GM19324 (cell line): ENCODE measurements around the gene FBXO47.
"Not testable (repeated sequence)": the region's sequence is repeated elsewhere in the genome, so short reads cannot be mapped to it uniquely, and the experiment has no call there.

Experiments used
- ATAC-seq: cut with Tn5 transposase; IDR thresholded peaks from one replicate; pipeline ENCODE4 v1.9.1; 2021; ENCODE audit warnings: mild to moderate bottlenecking, moderate library complexity; ENCODE audit not compliant: unreplicated experiment, low FRiP score

FBXO47 gene

GRCh38 chr17:38981636-38982035 is 14.4 kb upstream of the FBXO47 start:
- ATAC-seq, result no peak

DNA sequence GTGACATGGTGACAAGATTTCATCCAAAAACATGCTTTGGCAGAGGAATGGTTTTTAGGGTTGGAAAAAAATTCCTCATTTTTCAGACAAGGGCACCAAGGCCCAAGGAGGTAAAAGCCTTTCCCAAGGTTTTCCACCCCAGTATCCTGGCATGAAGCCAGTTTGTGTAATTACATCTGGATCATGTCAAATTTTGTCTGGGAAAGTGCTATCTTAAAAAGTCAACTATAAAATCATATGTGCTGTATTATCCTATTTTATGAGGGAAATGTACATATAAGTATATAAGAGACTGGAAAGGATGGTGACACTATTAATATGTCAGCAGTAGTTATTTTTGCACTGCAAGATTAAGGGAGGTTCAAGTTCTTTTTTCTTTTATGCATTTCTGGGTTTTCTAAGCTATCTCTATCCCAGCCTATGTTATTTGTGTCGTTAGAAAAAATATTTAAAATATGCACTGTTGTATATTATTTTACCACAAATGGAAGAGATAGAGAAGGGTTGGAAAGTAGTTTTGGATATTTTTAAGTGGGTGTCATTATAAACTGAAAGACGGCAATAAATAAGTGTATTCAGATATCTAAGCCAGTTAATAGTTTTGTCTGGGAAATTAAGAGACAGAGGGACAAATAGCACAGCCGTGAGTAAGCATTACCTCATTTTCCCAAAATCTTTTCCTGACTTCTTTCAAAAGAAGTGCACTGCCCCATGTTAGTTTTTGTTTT is 13.5 kb upstream of the FBXO47 start:
- ATAC-seq, result no peak

GRCh38 chr17:38978180-38978579 is 11.0 kb upstream of the FBXO47 start:
- no peak for ATAC-seq

DNA sequence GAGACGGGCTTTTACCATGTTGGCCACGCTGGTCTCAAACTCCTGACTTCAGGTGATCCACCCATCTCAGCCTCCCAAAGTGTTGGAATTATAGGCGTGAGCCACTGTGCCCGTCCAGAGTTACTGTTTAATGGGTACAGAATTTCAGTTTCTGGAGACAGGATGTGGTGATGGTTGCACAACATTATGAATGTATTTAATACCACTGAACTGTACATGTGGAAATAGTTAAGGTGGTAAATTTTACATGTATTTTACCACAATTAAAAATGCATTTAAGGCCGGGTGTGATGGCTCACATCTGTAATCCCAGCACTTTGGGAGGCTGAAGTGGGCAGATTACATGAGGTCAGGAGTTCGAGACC is 9.0 kb upstream of the FBXO47 start:
- not testable (repeated sequence) for ATAC-seq

GRCh38 chr17:38970804-38971203 is 3.6 kb upstream of the FBXO47 start:
- ATAC-seq, result no peak

- ATAC-seq, result no peak
Measured at GRCh38 chr17:38970128-38970527, 2.9 kb upstream of the FBXO47 start.

DNA sequence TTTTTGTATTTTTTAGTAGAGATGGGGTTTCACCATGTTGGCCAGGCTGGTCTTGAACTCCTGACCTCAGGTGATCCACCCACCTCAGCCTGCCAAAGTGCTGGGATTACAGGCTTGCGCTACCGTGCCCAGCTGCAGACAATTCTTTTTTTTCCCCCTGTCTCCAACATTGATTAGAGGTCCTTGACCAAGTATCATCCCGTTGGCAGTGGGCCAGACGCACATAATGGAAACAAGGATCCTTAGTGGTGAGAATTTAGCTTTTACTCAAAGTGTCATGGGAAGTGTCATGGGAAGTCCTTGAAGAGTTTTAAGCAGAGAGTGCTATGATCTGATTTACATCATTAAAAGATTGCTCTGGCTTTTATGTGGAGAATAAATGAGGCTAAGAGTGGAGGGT is 2.1 kb upstream of the FBXO47 start:
- no peak for ATAC-seq

DNA sequence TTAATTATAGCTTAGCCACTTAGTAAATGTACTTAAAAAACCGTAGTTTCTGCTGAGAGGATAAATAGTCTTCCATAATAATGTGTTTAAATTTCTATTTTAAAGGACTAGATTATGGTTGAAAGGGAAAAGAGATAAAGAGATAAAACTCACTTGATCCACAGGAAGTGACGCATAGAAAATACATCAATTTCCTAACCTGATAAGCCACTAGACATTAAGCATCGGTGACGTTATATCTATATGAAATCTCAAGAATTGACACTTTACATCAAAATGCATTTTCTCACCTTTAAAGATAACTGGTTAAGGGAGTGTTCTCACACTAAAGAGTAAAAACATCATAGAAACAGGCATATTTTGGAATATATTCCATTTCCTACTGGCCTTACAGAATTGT is 5.8 kb downstream of the FBXO47 start:
- no peak for ATAC-seq

- ATAC-seq, result no peak
Measured at GRCh38 chr17:38960402-38960801, 6.8 kb downstream of the FBXO47 start.

GRCh38 chr17:38959508-38959907 is 7.7 kb downstream of the FBXO47 start:
- ATAC-seq, result no peak

DNA sequence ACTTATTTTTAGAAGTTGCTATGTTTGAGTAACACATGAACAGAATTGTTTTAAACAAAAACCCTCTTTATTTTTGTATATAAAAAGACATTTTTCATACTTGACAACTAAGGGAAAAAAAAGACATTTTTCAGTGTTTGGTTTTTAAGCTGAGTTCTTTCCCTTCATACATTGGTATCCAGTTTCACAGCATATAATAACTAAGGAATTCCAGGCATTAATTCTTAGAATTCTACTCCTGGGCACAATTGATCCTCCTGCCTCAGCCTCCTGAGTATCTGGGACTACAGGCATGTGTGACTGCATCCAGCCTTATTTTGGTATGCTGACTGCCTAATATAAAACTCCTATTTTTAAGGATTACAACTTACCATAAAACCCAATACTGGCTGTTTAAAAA is 8.4 kb downstream of the FBXO47 start:
- no peak for ATAC-seq

DNA sequence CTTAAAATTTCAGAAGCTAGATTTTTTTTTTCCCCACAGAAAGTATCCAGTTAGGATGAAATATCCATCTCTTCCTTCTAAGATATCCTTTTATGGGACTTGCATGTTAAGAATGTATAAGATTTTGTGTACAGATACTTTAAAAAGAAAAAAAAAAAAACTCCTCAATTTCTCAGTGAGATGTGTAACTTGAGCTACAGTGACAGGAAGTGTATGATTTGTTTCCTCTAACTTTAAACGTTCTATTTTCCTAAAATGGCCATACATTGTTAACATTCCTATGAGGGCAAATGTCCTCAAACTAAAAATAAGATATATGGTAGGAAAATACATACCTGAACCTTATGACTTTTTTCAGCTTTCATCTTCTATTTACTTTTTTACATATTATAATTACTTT is 8.9 kb downstream of the FBXO47 start:
- no peak for ATAC-seq

DNA sequence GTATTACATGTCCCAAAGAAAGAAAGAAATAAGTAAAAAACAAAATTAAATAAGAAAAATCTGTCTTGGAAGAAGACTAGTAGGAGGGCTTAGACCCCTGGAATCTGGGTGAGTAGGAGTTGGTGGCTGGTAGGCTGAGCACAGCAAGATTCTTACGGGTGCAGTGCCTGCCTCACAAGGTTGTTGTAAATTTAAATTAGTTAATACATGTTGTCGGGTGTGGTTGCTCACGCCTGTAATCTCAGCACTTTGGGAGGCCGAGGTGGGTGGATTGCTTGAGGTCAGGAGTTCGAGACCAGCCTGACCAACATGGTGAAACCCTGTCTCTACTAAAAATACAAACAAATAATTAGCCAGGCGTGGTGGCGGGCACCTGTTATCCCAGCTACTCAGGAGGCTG is 13.4 kb downstream of the FBXO47 start:
- not testable (repeated sequence) for ATAC-seq

- ATAC-seq, result no peak
Measured at GRCh38 chr17:38947189-38947588, 20.0 kb downstream of the FBXO47 start.

DNA sequence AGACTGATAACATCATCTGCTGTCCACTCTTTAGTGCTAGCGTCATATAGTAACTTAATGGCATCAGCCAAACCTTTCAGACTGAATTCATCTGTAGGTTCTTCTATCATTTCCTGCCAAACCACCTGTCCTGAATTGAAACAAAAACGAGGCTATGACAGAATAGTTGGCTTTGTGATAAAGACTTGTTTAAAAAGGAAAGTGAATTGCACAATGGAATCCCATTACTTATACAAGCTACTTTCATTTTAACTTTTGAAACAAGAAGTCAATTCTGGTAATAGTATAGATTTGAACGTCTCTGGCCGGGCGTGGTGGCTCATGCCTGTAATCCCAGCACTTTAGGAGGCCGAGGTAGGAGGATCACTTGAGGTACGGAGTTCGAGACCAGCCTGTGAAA is 23.6 kb downstream of the FBXO47 start:
- no peak for ATAC-seq

GRCh38 chr17:38942696-38943334 is 24.4 kb downstream of the FBXO47 start:
- no peak for ATAC-seq

DNA sequence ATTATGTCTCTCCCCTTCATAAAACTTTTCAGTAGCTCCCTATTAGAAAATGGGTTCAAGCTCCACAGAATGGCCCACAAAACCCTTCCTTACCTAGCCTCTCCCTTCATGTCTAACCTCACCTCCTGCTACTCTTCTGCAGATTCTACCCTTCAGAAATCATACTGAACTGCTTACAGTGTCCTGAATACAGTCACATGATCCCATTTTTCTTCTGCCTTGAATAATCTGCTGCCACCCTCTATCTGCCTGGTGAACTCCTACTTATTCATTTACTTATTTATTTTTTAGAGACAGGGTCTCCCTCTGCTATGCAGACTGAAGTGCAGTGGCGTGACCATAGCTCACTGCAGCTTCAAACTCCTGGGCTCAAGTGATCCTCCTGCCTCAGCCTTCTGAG is 26.8 kb downstream of the FBXO47 start:
- ATAC-seq, result no peak

DNA sequence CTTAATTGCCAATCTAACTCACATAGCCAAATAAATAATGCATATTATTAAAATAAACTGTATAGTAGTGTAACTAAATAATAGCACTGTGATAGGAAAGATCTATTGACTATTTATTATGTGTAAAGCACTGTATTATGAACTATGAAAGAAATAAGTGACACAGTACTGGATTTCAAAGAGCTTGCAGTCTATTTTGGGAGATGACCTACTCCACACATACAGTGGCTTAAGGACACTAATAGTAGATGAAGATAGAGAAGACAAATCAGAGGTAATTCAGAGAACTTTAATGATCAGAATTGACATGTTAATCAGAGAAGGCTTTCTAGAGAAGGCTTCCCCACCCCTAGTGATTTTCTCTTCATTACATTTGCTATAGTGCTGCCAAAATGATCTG is 27.2 kb downstream of the FBXO47 start:
- ATAC-seq, result no peak

- not testable (repeated sequence) for ATAC-seq
Measured at GRCh38 chr17:38933962-38934361, 33.2 kb downstream of the FBXO47 start.

DNA sequence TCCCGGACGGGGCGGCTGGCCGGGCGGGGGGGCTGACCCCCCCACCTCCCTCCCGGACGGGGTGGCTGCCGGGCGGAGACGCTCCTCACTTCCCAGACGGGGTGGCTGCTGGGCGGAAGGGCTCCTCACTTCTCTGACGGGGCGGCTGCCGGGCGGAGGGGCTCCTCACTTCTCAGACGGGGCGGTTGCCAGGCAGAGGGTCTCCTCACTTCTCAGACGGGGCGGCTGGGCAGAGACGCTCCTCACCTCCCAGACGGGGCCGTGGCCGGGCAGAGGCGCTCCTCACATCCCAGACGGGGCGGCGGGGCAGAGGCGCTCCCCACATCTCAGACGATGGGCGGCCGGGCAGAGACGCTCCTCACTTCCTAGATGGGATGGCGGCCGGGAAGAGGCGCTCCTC is 36.4 kb downstream of the FBXO47 start:
- ATAC-seq, result not testable (repeated sequence)

DNA sequence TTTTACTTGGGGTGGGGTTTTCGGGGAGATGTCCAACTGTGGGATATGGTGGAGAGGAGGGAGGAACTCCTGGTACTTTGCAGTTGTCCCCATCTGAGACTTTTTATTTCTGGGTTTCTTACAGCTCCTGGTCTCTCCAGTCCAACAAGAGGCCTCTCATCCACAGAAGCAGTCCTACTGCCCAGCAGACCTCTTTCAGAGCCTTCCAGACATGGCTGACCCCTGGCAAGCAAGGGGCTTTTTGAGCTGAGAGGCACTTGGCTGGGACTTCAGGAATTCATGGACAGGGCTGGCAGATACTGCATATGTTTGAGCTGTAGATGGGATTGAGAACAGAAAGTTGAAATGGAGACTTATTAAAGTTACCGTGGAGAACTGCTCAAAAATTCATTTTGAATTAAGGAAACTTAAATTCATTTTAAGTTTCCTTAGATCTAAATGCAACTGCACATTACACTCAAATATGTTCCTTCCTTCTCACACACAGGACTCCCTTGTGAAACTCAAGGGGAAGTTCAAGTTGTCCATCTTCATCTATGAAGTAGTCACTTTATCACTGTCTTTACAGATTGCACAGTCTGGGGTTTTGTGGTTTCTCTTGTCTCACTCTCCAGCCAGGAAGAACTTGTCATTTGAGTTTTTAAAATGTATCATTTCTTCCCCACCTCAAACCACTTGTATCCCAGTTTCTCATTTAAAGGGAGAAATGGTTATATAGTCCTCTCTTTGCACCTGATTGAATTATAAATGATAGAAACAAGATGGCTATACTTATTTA is 40.7 kb downstream of the FBXO47 start:
- no peak for ATAC-seq
